ENCODE results near the gene EGFLAM.

Gene EGFLAM

GRCh38 chr5:38441453-38442246 is 183.3 kb downstream of the EGFLAM start:
- TF ChIP-seq, protein P1, sequence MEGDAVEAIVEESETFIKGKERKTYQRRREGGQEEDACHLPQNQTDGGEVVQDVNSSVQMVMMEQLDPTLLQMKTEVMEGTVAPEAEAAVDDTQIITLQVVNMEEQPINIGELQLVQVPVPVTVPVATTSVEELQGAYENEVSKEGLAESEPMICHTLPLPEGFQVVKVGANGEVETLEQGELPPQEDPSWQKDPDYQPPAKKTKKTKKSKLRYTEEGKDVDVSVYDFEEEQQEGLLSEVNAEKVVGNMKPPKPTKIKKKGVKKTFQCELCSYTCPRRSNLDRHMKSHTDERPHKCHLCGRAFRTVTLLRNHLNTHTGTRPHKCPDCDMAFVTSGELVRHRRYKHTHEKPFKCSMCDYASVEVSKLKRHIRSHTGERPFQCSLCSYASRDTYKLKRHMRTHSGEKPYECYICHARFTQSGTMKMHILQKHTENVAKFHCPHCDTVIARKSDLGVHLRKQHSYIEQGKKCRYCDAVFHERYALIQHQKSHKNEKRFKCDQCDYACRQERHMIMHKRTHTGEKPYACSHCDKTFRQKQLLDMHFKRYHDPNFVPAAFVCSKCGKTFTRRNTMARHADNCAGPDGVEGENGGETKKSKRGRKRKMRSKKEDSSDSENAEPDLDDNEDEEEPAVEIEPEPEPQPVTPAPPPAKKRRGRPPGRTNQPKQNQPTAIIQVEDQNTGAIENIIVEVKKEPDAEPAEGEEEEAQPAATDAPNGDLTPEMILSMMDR (IDR thresholded peaks at IDR 0.05; ENCODE audit: control insufficient read depth, insufficient read depth, low read depth, low read length, missing control alignments) = peak; percentile 95
- peak; percentile 66 for DNase-seq (ENCODE audit: low read depth)
- H3K4me3 ChIP-seq (ENCODE audit: control insufficient read depth, low read depth, low read length) = no peak overlapping the region

DNA sequence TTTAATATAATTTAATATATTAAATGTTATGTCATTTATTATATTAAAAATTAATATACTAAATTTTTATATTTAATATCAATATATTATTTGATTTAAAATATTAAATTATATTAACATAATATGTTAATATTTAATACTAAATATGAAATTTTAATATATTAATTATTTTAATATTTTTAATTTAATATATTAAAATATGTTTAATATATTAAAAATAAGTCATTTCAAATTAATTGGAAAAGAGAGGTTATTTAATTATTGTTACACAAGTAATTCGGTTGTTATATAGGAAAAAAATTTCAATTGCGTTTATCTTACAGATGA is 183.9 kb downstream of the EGFLAM start:
- no peak overlapping the region for H3K4me3 ChIP-seq (ENCODE audit: control insufficient read depth, low read depth, low read length)
- TF ChIP-seq, protein P1 (IDR thresholded peaks at IDR 0.05; ENCODE audit: control insufficient read depth, insufficient read depth, low read depth, low read length, missing control alignments) = no peak
- DNase-seq (ENCODE audit: low read depth) = no peak

- TF ChIP-seq, protein P1 (IDR thresholded peaks at IDR 0.05; ENCODE audit: control insufficient read depth, insufficient read depth, low read depth, low read length, missing control alignments) = no peak
- no peak for DNase-seq (ENCODE audit: low read depth)
- H3K4me3 ChIP-seq (ENCODE audit: control insufficient read depth, low read depth, low read length) = no peak overlapping the region
These were observed 185.0 kb downstream of the EGFLAM start for GRCh38 chr5:38443390-38443789.

GRCh38 chr5:38445374-38446028 is 187.1 kb downstream of the EGFLAM start:
- H3K4me3 ChIP-seq (ENCODE audit: control insufficient read depth, low read depth, low read length) = no peak overlapping the region
- no peak for DNase-seq (ENCODE audit: low read depth)
- TF ChIP-seq, protein P1 (IDR thresholded peaks at IDR 0.05; ENCODE audit: control insufficient read depth, insufficient read depth, low read depth, low read length, missing control alignments) = no peak

GRCh38 chr5:38446029-38446522 is 187.7 kb downstream of the EGFLAM start:
- H3K4me3 ChIP-seq (ENCODE audit: control insufficient read depth, low read depth, low read length) = no peak overlapping the region
- TF ChIP-seq, protein P1 (IDR thresholded peaks at IDR 0.05; ENCODE audit: control insufficient read depth, insufficient read depth, low read depth, low read length, missing control alignments) = no peak
- no peak for DNase-seq (ENCODE audit: low read depth)

- no peak for DNase-seq (ENCODE audit: low read depth)
- TF ChIP-seq, protein P1 (IDR thresholded peaks at IDR 0.05; ENCODE audit: control insufficient read depth, insufficient read depth, low read depth, low read length, missing control alignments) = no peak
- no peak overlapping the region for H3K4me3 ChIP-seq (ENCODE audit: control insufficient read depth, low read depth, low read length)
These were observed 188.7 kb downstream of the EGFLAM start for GRCh38 chr5:38447056-38447455.

Measured in AG09309 (cell line).